PC-9 (cell line): ENCODE data around the gene LYSMD1. TPM values are rescaled to one million over a fixed set of nuclear protein-coding genes. Genes with fewer than 3 reads are reported as not detected.

Experiments used
- BruUV-seq: library from RNA; stranded (reverse); fragments of 400-500 nt; replicated peaks from 2 replicates; lab custom pipeline; 2021; lab: Mats Ljungman, UMichigan
- CTCF ChIA-PET: fragments of 300-600 bp; sonication (Branson Sonifier 250); formaldehyde crosslinking; loops from one replicate; lab custom pipeline; 2022; ENCODE audit warnings: antibody characterized with exemption; lab: Charles Lee
- POLR2A ChIA-PET: fragments of 300-600 bp; sonication (Branson Sonifier 250); formaldehyde crosslinking; loops from one replicate; lab custom pipeline; 2022; ENCODE audit warnings: antibody characterized with exemption; ENCODE audit not compliant: unreplicated experiment; lab: Charles Lee
- DNase-seq, 2 experiments: peaks; one replicate each; pipeline versions ENCODE4 v3.0.0 to v3.0.0-alpha.2; 2015 to 2022; ENCODE audit warnings: mixed read lengths in 1 of 2
- H2AFZ ChIP-seq: fragments of 200-600 bp; sonication (generic); 2 replicates; pipeline ENCODE4 v1.8.1; 2017; ENCODE audit warnings: antibody characterized with exemption
- H3F3A ChIP-seq: fragments of 200-600 bp; sonication (generic); 2 replicates; pipeline ENCODE4 v1.8.1; 2017; ENCODE audit warnings: antibody characterized with exemption, mild to moderate bottlenecking, low read depth; ENCODE audit not compliant: insufficient read depth
- H3K27ac ChIP-seq: fragments of 200-600 bp; sonication (generic); 2 replicates; pipeline ENCODE4 v1.6.1; 2016; ENCODE audit warnings: mixed run types
- H3K27me3 ChIP-seq: fragments of 200-600 bp; sonication (generic); 2 replicates; pipeline ENCODE4 v1.6.1; 2016; ENCODE audit warnings: low read depth, mixed run types; ENCODE audit not compliant: insufficient read depth
- H3K36me3 ChIP-seq: fragments of 200-600 bp; sonication (generic); 2 replicates; pipeline ENCODE4 v1.6.1; 2016; ENCODE audit warnings: low read depth, mixed run types
- H3K4me1 ChIP-seq: fragments of 200-600 bp; sonication (generic); replicated peaks from 2 replicates; pipeline ENCODE4 v1.6.1; 2016; ENCODE audit warnings: mixed run types; ENCODE audit not compliant: insufficient read depth
- H3K4me2 ChIP-seq: fragments of 200-600 bp; sonication (generic); 2 replicates; pipeline ENCODE4 v1.6.1; 2017; ENCODE audit warnings: mixed run types
- H3K4me3 ChIP-seq: fragments of 200-600 bp; sonication (generic); 2 replicates; pipeline ENCODE4 v1.6.1; 2016; ENCODE audit warnings: mixed run types
- H3K79me2 ChIP-seq: fragments of 200-600 bp; sonication (generic); 2 replicates; pipeline ENCODE4 v1.6.1; 2017; ENCODE audit warnings: low read depth, mixed run types
- H3K9me2 ChIP-seq: fragments of 200-600 bp; sonication (generic); 2 replicates; pipeline ENCODE4 v1.8.1; 2017; ENCODE audit warnings: mild to moderate bottlenecking; ENCODE audit not compliant: insufficient read depth
- H3K9me3 ChIP-seq: fragments of 200-600 bp; sonication (generic); 2 replicates; pipeline ENCODE4 v1.8.1; 2016; ENCODE audit warnings: low read depth; ENCODE audit not compliant: insufficient read depth
- H4K20me1 ChIP-seq: fragments of 200-600 bp; sonication (generic); 2 replicates; pipeline ENCODE4 v1.8.1; 2017; ENCODE audit not compliant: insufficient read depth
- EZH2 ChIP-seq: fragments of 200-600 bp; sonication (generic); IDR thresholded peaks from 2 replicates; pipeline ENCODE4 v1.8.0; 2017; ENCODE audit warnings: antibody characterized with exemption, low read depth
- intact Hi-C: fragments of 100-400 bp; cut with micrococcal nuclease; formaldehyde crosslinking; loops from one replicate; pipeline ENCODE4 v1.10.0; 2022; ENCODE audit not compliant: unreplicated experiment
- total RNA-seq: library from RNA; stranded (reverse); gene quantifications from 2 replicates; pipeline ENCODE4 v1.2.3, GENCODE V29; 2021
- TF ChIP-seq, protein P1 (sequence below): fragments of 200-600 bp; sonication (generic); conservative IDR thresholded peaks from 2 replicates; pipeline ENCODE4 v1.6.1; 2017; ENCODE audit warnings: mixed run types, antibody characterized with exemption, mild to moderate bottlenecking, moderate library complexity

The LYSMD1 gene
- total RNA-seq, 1 experiment from 2014 or later, result 7.6 TPM

DNA sequence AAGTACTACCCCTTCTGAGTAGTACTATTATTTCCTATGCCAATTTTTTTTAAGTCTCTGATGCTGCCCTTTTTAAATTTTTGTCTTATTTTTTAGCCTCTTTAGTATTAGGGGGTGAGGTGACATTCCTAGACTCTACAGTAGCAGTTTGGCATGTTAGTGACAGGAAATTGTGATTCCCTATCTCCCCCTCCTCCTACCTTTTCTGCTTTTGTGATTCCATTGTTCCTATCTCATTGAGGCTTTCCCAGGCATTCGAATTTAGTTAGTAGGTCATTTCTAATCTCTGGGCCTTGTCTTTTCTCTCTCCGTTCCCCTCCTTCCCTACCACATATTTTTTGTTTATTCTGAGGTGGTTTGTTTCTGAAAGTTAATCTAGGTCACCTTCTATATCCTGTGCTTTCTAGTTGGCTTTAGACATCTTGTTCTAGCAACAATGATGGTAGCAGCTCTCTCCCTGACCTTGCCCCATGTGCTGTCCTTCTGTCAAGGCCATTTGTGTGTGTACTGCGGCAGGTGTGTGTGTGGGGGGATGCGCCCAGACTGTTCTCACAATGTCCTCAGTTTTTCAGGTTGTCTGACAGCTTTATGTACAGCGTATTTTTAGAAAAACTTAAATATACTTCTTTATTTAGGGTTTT, 40.8 kb downstream of the LYSMD1 start:
- no TSS peak for BruUV-seq
- CTCF ChIA-PET, result no interaction called here
- intact Hi-C loops, result no loop called here
- H3K4me2 ChIP-seq, result no peak overlapping the region
- no peaks in the 10 kb centered on the region for H3K9me2 ChIP-seq
- no peak overlapping the region for H3K27ac ChIP-seq
- POLR2A ChIA-PET, result no interaction called here
- H4K20me1 ChIP-seq, result no peaks in the 10 kb centered on the region; the same call in 1 of the 2 replicates
- no peak for TF ChIP-seq EZH2
- TF ChIP-seq, protein P1, sequence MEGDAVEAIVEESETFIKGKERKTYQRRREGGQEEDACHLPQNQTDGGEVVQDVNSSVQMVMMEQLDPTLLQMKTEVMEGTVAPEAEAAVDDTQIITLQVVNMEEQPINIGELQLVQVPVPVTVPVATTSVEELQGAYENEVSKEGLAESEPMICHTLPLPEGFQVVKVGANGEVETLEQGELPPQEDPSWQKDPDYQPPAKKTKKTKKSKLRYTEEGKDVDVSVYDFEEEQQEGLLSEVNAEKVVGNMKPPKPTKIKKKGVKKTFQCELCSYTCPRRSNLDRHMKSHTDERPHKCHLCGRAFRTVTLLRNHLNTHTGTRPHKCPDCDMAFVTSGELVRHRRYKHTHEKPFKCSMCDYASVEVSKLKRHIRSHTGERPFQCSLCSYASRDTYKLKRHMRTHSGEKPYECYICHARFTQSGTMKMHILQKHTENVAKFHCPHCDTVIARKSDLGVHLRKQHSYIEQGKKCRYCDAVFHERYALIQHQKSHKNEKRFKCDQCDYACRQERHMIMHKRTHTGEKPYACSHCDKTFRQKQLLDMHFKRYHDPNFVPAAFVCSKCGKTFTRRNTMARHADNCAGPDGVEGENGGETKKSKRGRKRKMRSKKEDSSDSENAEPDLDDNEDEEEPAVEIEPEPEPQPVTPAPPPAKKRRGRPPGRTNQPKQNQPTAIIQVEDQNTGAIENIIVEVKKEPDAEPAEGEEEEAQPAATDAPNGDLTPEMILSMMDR, result no peak
- no peaks in the 10 kb centered on the region for H3K4me1 ChIP-seq
- no peaks in the 10 kb centered on the region for H3K36me3 ChIP-seq
- H3K4me3 ChIP-seq, result no peak overlapping the region
- H3K79me2 ChIP-seq, result no peaks in the 10 kb centered on the region
- no peak for DNase-seq
- no peak overlapping the region for H2AFZ ChIP-seq
- peaks cover 7% of the 10 kb centered on the region; the same call in 1 of the 2 replicates for H3F3A ChIP-seq
- H3K9me3 ChIP-seq, result no peaks in the 10 kb centered on the region
- no peaks in the 10 kb centered on the region for H3K27me3 ChIP-seq

- ChIA-PET POLR2A (interaction anchor here (0.6 kb wide), 1 partner anchor 43 kb away, joined by 6 read pairs; no protein-coding TSS in a partner anchor), CTCF (no interaction called here)
- Histone ChIP-seq H3K36me3 (no peaks in the 10 kb centered on the region), H3K27ac (no peak overlapping the region), H3K27me3 (no peaks in the 10 kb centered on the region), H3F3A (no peaks in the 10 kb centered on the region), H3K79me2 (no peaks in the 10 kb centered on the region), H3K4me1 (no peaks in the 10 kb centered on the region), H2AFZ (no peak overlapping the region), H4K20me1 (no peaks in the 10 kb centered on the region), H3K4me3 (no peak overlapping the region), H3K9me3 (no peaks in the 10 kb centered on the region), H3K4me2 (no peak overlapping the region), H3K9me2 (no peaks in the 10 kb centered on the region)
- no peak for DNase-seq
- BruUV-seq, result no TSS peak
- intact Hi-C loops, result no loop called here
- TF ChIP-seq EZH2, result no peak
- TF ChIP-seq, protein P1, result no peak
Measured at GRCh38 chr1:151113877-151114276, 51.8 kb downstream of the LYSMD1 start.

Other genes with a start within 250 kb of the LYSMD1 start
- gene SETDB1, start 239.5 kb downstream of the LYSMD1 start, total RNA-seq, result 45.6 and 51.1 TPM in 2 replicates
- gene CERS2, start 191.1 kb downstream of the LYSMD1 start, total RNA-seq, result 113 TPM in 2 replicates
- 10.6 and 12.9 TPM in 2 replicates for gene ANXA9, start 183.6 kb downstream of the LYSMD1 start, total RNA-seq
- gene MINDY1, start 159.0 kb downstream of the LYSMD1 start, total RNA-seq, result 15.6 and 17.6 TPM in 2 replicates
- 26.6 and 30.7 TPM in 2 replicates for gene PRUNE1, start 157.5 kb downstream of the LYSMD1 start, total RNA-seq
- gene BNIPL, start 129.3 kb downstream of the LYSMD1 start, total RNA-seq, result 3.0 and 3.6 TPM in 2 replicates
- gene C1orf56, start 118.2 kb downstream of the LYSMD1 start, total RNA-seq, result 1.8 and 2.3 TPM in 2 replicates
- 59.4 and 62.8 TPM in 2 replicates for gene CDC42SE1, start 106.3 kb downstream of the LYSMD1 start, total RNA-seq
- gene MLLT11, start 105.5 kb downstream of the LYSMD1 start, total RNA-seq, result 15.0 and 23.3 TPM in 2 replicates
- 6.4 and 6.6 TPM in 2 replicates for gene GABPB2, start 95.1 kb downstream of the LYSMD1 start, total RNA-seq
- gene SEMA6C, start 19.3 kb downstream of the LYSMD1 start, total RNA-seq, result 5.6 and 6.1 TPM in 2 replicates
- not detected in 2 replicates for gene TNFAIP8L2, start 9.3 kb downstream of the LYSMD1 start, total RNA-seq
- 42.5 and 47.7 TPM in 2 replicates for gene SCNM1, start 242 bp upstream of the LYSMD1 start, total RNA-seq
- gene TMOD4, start 10.1 kb upstream of the LYSMD1 start, total RNA-seq, result 1.2 TPM in 1 of 2 replicates, not detected in the other
- 63.9 and 72.5 TPM in 2 replicates for gene VPS72, start 24.3 kb upstream of the LYSMD1 start, total RNA-seq
- 69.7 and 76.4 TPM in 2 replicates for gene PIP5K1A, start 32.6 kb upstream of the LYSMD1 start, total RNA-seq
- gene PSMD4, start 88.8 kb upstream of the LYSMD1 start, total RNA-seq, result 230 and 255 TPM in 2 replicates
- gene ZNF687, start 116.4 kb upstream of the LYSMD1 start, total RNA-seq, result 26.6 and 28.7 TPM in 2 replicates
- 40.0 and 44.3 TPM in 2 replicates for gene PI4KB, start 161.5 kb upstream of the LYSMD1 start, total RNA-seq
- gene RFX5, start 181.3 kb upstream of the LYSMD1 start, total RNA-seq, result 73.6 and 75.7 TPM in 2 replicates
- gene SELENBP1, start 206.8 kb upstream of the LYSMD1 start, total RNA-seq, result 11.3 and 18.4 TPM in 2 replicates
- 334 and 345 TPM in 2 replicates for gene PSMB4, start 233.7 kb upstream of the LYSMD1 start, total RNA-seq